Lung microvascular endothelial cell (primary cell): ENCODE data around the gene ITCH. TPM values are rescaled to one million over a fixed set of nuclear protein-coding genes. Genes with fewer than 3 reads are reported as not detected.
"Not testable (repeated sequence)": the region's sequence is repeated elsewhere in the genome, so short reads cannot be mapped to it uniquely, and the experiment has no call there.

Experiments
- DNase-seq, 2 donors: peaks; one replicate each; pipeline versions ENCODE4 v3.0.0 to v3.0.0-alpha.2; 2010; ENCODE audit warnings: low read depth in 2 of 2
- total RNA-seq: library from RNA; depleted of rRNA; stranded (reverse); fragments of >200 nt; gene quantifications from 2 replicates; pipeline ENCODE4 v1.2.1, GENCODE V29; 2014

Gene ITCH
- total RNA-seq, 1 donor from 2014 or later: 55.2 TPM

- DNase-seq: no peak
These were observed 89.4 kb downstream of the ITCH start for GRCh38 chr20:34452281-34452982.

- peak; percentile 15 to 54 for DNase-seq
These were observed 95.6 kb downstream of the ITCH start for GRCh38 chr20:34458631-34459030.

- DNase-seq: no peak
These were observed 96.3 kb downstream of the ITCH start for GRCh38 chr20:34459209-34459897.

GRCh38 chr20:34461779-34462087 is 98.7 kb downstream of the ITCH start:
- DNase-seq: no peak

- no peak for DNase-seq
These were observed 105.9 kb downstream of the ITCH start for GRCh38 chr20:34468951-34469350.

GRCh38 chr20:34472246-34472925 is 109.3 kb downstream of the ITCH start:
- peak; percentile 26 to 75 for DNase-seq

GRCh38 chr20:34473262-34473883 is 110.3 kb downstream of the ITCH start:
- peak; percentile 43 to 68 for DNase-seq

GRCh38 chr20:34475979-34476736 is 113.1 kb downstream of the ITCH start:
- peak; percentile 33 to 63 for DNase-seq

- no peak for DNase-seq
These were observed 116.6 kb downstream of the ITCH start for GRCh38 chr20:34479627-34480026.

GRCh38 chr20:34482154-34482553 is 119.1 kb downstream of the ITCH start:
- DNase-seq: not testable (repeated sequence)

- not testable (repeated sequence) for DNase-seq
These were observed 120.6 kb downstream of the ITCH start for GRCh38 chr20:34483585-34484220.

- no peak for DNase-seq
These were observed 122.1 kb downstream of the ITCH start for GRCh38 chr20:34485068-34485634.

GRCh38 chr20:34491226-34491931 is 128.3 kb downstream of the ITCH start:
- DNase-seq: no peak

- DNase-seq: no peak
These were observed 128.9 kb downstream of the ITCH start for GRCh38 chr20:34491932-34492509.

- DNase-seq: peak in 1 of 2 donors; percentile 47
These were observed 130.6 kb downstream of the ITCH start for GRCh38 chr20:34493646-34494045.

- DNase-seq: no peak
These were observed 132.2 kb downstream of the ITCH start for GRCh38 chr20:34495307-34495706.

- no peak for DNase-seq
These were observed 132.8 kb downstream of the ITCH start for GRCh38 chr20:34495916-34496315.

- DNase-seq: not testable (repeated sequence)
These were observed 134.5 kb downstream of the ITCH start for GRCh38 chr20:34497596-34497995.

- DNase-seq: no peak
These were observed 137.8 kb downstream of the ITCH start for GRCh38 chr20:34500823-34501222.

GRCh38 chr20:34506480-34506879 is 143.4 kb downstream of the ITCH start:
- DNase-seq: peak in 1 of 2 donors; percentile 24
